ENCODE data around the gene AFG1L. TPM values are rescaled to one million over a fixed set of nuclear protein-coding genes. Genes with fewer than 3 reads are reported as not detected.

The AFG1L gene
- total and polyA plus RNA-seq, 7 donors, result 2.4 to 10.4 (median 5.4) TPM

DNA sequence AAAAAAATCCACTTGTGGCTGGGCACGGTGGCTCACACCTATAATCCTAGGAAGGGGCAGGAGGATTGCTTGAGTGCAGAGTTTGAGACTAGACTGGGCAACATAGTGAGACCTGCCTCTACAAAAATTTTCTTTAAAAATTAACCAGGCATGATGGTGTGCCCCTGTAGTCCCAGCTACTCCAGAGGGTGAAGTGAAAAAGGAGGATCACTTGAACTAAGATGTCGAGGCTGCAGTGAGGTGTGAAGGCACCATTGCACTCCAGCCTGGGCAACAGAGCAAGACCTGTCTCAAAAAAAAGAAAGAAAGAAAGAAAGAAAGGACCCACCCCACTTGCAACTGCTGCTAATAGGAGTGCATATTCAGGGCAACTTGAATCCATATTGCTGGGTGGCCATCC lies 20.3 kb upstream of the AFG1L start:
- H3K4me1 ChIP-seq, result no peaks in the 10 kb centered on the region
- no peak overlapping the region for H3K27ac ChIP-seq
- ATAC-seq, result no peak
- H3K36me3 ChIP-seq (ENCODE audit: insufficient read depth in 1 of 2, low read depth in 1 of 2), result no peaks in the 10 kb centered on the region
- no peaks in the 10 kb centered on the region for H3K27me3 ChIP-seq (ENCODE audit: insufficient read depth in 3 of 3, low read length in 2 of 3)
- H3K9me3 ChIP-seq, result no peaks in the 10 kb centered on the region
- DNase-seq, result no peak
- TF ChIP-seq, protein P1, sequence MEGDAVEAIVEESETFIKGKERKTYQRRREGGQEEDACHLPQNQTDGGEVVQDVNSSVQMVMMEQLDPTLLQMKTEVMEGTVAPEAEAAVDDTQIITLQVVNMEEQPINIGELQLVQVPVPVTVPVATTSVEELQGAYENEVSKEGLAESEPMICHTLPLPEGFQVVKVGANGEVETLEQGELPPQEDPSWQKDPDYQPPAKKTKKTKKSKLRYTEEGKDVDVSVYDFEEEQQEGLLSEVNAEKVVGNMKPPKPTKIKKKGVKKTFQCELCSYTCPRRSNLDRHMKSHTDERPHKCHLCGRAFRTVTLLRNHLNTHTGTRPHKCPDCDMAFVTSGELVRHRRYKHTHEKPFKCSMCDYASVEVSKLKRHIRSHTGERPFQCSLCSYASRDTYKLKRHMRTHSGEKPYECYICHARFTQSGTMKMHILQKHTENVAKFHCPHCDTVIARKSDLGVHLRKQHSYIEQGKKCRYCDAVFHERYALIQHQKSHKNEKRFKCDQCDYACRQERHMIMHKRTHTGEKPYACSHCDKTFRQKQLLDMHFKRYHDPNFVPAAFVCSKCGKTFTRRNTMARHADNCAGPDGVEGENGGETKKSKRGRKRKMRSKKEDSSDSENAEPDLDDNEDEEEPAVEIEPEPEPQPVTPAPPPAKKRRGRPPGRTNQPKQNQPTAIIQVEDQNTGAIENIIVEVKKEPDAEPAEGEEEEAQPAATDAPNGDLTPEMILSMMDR (IDR thresholded peaks at IDR 0.05), result no peak
- WGBS, 3 donors, result 62 to 85% (median 77%) methylated on average over 2 of the region's 2 CpGs
- intact Hi-C loops (cut with DNase I), result no loop called here
- H3K4me3 ChIP-seq, result no peak overlapping the region

DNA sequence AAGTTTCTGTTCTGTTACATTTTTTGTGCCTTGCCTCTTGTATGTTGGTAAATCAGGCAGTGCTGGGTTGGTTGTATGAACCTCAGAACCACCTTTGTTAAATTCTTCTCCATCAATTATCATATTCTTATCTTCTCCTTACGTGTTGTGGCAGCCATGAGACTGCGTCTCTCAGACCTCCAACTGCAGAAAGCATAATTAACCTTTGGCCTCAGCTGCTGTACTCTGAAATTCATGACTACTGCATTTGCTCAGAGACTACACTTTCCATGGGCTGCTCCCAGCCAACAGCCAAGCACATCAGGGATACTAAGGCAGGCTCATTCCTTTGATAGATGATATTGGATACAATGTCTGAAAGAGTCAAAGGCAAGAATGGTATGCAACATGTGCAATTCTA lies 18.9 kb upstream of the AFG1L start:
- ATAC-seq (no peak), DNase-seq (no peak)
- Histone ChIP-seq H3K4me1 (no peaks in the 10 kb centered on the region), H3K27me3 (ENCODE audit: insufficient read depth in 3 of 3, low read length in 2 of 3) (no peaks in the 10 kb centered on the region), H3K36me3 (ENCODE audit: insufficient read depth in 1 of 2, low read depth in 1 of 2) (no peaks in the 10 kb centered on the region), H3K9me3 (no peaks in the 10 kb centered on the region), H3K27ac (no peak overlapping the region), H3K4me3 (no peak overlapping the region)
- 64 to 67% (median 65%) methylated on average over 2 of the region's 2 CpGs for WGBS, 3 donors
- intact Hi-C loops (cut with DNase I), result no loop called here
- TF ChIP-seq, protein P1 (IDR thresholded peaks at IDR 0.05), result no peak

DNA sequence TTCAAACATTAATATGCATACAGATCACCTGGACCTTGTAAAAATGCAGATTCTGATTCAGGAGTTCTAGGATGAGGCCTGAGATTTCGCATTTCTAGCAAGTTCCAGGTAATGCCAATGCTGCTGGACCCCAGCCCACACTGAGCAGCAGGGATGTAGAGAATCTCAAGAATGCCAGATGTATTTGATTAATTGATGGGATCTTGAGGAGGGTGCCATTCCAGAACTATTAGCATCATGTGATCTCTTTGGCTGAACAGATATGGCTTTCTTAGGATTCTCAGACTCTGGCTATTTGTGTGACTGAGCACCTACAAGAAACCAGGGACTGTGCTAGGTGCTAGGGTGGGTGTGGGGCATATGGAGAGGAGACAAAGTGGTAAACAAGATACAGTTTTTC lies 17.6 kb upstream of the AFG1L start:
- no peaks in the 10 kb centered on the region for H3K9me3 ChIP-seq
- H3K27ac ChIP-seq, result no peak overlapping the region
- intact Hi-C loops (cut with DNase I), result no loop called here
- no peaks in the 10 kb centered on the region for H3K27me3 ChIP-seq (ENCODE audit: insufficient read depth in 3 of 3, low read length in 2 of 3)
- no peaks in the 10 kb centered on the region for H3K4me1 ChIP-seq
- DNase-seq, result no peak
- WGBS, 3 donors, result 93 to 99% (median 97%) methylated on average over 1 of the region's 1 CpG
- ATAC-seq, result no peak
- TF ChIP-seq, protein P1 (IDR thresholded peaks at IDR 0.05), result no peak
- H3K4me3 ChIP-seq, result no peak overlapping the region
- no peaks in the 10 kb centered on the region for H3K36me3 ChIP-seq (ENCODE audit: insufficient read depth in 1 of 2, low read depth in 1 of 2)

DNA sequence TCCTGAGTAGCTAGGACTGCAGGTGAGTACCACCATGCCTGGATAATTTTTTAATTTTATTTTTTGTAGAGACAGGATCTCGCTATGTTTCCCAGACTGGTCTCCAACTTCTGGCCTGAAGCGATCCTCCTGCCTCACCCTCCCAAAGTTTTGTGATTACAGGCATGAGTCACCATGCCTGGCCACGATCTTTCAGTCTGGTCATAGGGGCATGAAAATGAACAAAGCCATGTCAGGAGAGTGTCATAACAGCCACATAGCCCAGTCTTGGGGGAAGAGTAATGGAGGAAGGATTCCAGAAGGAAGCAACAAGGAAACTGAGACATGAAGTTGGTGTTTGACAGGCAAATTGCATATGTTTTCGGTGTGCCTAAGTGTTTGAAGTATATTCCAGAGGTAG lies 17.0 kb upstream of the AFG1L start:
- intact Hi-C loops (cut with DNase I), result no loop called here
- 82 to 90% (median 86%) methylated on average over 4 of the region's 4 CpGs for WGBS, 3 donors
- TF ChIP-seq, protein P1 (IDR thresholded peaks at IDR 0.05), result no peak

DNA sequence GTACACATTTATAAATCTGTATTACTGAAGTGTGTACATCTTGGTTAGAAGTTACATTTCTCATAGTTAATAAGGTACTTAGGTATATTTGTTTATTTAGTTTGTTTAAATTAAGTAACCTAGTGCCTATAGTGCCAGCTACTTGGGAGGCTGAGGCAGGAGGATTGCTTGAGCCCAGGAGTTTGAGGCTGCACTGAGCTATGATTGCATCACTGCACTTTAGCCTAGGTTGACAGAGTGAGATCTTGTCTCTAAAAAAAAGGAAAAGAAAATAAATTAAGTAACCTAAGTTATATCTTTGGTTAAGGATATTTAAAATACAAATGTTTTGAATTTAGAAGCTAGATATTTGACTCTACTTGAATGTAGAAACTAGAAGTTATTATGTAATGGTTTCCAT lies 9.5 kb upstream of the AFG1L start:
- DNase-seq, result no peak
- TF ChIP-seq, protein P1 (IDR thresholded peaks at IDR 0.05), result no peak
- Histone ChIP-seq H3K4me1 (no peaks in the 10 kb centered on the region), H3K9me3 (no peaks in the 10 kb centered on the region), H3K27me3 (ENCODE audit: insufficient read depth in 3 of 3, low read length in 2 of 3) (no peaks in the 10 kb centered on the region), H3K36me3 (ENCODE audit: insufficient read depth in 1 of 2, low read depth in 1 of 2) (no peaks in the 10 kb centered on the region), H3K4me3 (no peak overlapping the region), H3K27ac (no peak overlapping the region)
- no peak for ATAC-seq
- intact Hi-C loops (cut with DNase I), result no loop called here

More for the DNA sequence above, 17.0 kb upstream of the AFG1L start:
- H3K27me3 ChIP-seq (ENCODE audit: insufficient read depth in 3 of 3, low read length in 2 of 3), result no peaks in the 10 kb centered on the region
- H3K4me1 ChIP-seq, result no peaks in the 10 kb centered on the region
- no peaks in the 10 kb centered on the region for H3K36me3 ChIP-seq (ENCODE audit: insufficient read depth in 1 of 2, low read depth in 1 of 2)
- ATAC-seq, result no peak
- no peaks in the 10 kb centered on the region for H3K9me3 ChIP-seq
- H3K4me3 ChIP-seq, result no peak overlapping the region
- no peak overlapping the region for H3K27ac ChIP-seq
- no peak for DNase-seq
